ENCODE measurements around the gene BMP6. TPM values are rescaled to one million over a fixed set of nuclear protein-coding genes. Genes with fewer than 3 reads are reported as not detected.

Gene BMP6
- total RNA-seq, 1 experiment from 2014 or later = 0.15 TPM

- ATAC-seq (no peak), DNase-seq (no peak)
- intact Hi-C loops (cut with micrococcal nuclease) = no loop called here
- Histone ChIP-seq H3K9me3 (ENCODE audit: low read length) (no peaks in the 10 kb centered on the region), H4K20me1 (ENCODE audit: low read length) (no peaks in the 10 kb centered on the region), H3K27me3 (ENCODE audit: low read length) (peaks cover 5% of the 10 kb centered on the region; the same call in 1 of the 2 replicates), H3K9me2 (replicated peaks; ENCODE audit: low read length) (no peaks in the 10 kb centered on the region), H3K79me2 (ENCODE audit: low read length) (no peaks in the 10 kb centered on the region), H3K27ac (ENCODE audit: low read length) (no peak overlapping the region), H2AFZ (ENCODE audit: low read length) (no peak overlapping the region), H3F3A (ENCODE audit: low read length, unreplicated experiment) (no peaks in the 10 kb centered on the region), H3K4me3 (ENCODE audit: low read length) (no peak overlapping the region), H3K4me1 (ENCODE audit: insufficient read depth, low read length) (no peaks in the 10 kb centered on the region), H3K36me3 (ENCODE audit: low read depth, low read length) (no peaks in the 10 kb centered on the region), H3K4me2 (ENCODE audit: low read length) (no peak overlapping the region), H3K9ac (ENCODE audit: low read length) (no peak overlapping the region)
- no TSS peak for BruUV-seq (replicated peaks)
- TF ChIP-seq, protein P1, sequence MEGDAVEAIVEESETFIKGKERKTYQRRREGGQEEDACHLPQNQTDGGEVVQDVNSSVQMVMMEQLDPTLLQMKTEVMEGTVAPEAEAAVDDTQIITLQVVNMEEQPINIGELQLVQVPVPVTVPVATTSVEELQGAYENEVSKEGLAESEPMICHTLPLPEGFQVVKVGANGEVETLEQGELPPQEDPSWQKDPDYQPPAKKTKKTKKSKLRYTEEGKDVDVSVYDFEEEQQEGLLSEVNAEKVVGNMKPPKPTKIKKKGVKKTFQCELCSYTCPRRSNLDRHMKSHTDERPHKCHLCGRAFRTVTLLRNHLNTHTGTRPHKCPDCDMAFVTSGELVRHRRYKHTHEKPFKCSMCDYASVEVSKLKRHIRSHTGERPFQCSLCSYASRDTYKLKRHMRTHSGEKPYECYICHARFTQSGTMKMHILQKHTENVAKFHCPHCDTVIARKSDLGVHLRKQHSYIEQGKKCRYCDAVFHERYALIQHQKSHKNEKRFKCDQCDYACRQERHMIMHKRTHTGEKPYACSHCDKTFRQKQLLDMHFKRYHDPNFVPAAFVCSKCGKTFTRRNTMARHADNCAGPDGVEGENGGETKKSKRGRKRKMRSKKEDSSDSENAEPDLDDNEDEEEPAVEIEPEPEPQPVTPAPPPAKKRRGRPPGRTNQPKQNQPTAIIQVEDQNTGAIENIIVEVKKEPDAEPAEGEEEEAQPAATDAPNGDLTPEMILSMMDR (conservative IDR thresholded peaks at IDR 0.05; ENCODE audit: low read depth, low read length) = no peak
- TF ChIP-seq EZH2 (IDR thresholded peaks at IDR 0.05; ENCODE audit: low read length, unreplicated experiment) (no peak), EZH2phosphoT487 (IDR thresholded peaks at IDR 0.05; ENCODE audit: borderline replicate concordance, low read length) (no peak)
- ChIA-PET CTCF (no interaction called here), POLR2A (ENCODE audit: unreplicated experiment) (no interaction called here)
Measured at GRCh38 chr6:7832904-7833750, 107.2 kb downstream of the BMP6 start.

- no peak overlapping the region for H3K4me3 ChIP-seq (ENCODE audit: low read length)
- no peak overlapping the region for H3K9ac ChIP-seq (ENCODE audit: low read length)
- H2AFZ ChIP-seq (ENCODE audit: low read length) = no peak overlapping the region
- peaks cover 5% of the 10 kb centered on the region; the same call in 1 of the 2 replicates for H3K27me3 ChIP-seq (ENCODE audit: low read length)
- POLR2A ChIA-PET (ENCODE audit: unreplicated experiment) = no interaction called here
- DNase-seq (no peak), ATAC-seq (no peak)
- no peaks in the 10 kb centered on the region for H3F3A ChIP-seq (ENCODE audit: low read length, unreplicated experiment)
- H3K27ac ChIP-seq (ENCODE audit: low read length) = no peak overlapping the region
- H3K36me3 ChIP-seq (ENCODE audit: low read depth, low read length) = no peaks in the 10 kb centered on the region
- intact Hi-C loops (cut with micrococcal nuclease) = no loop called here
- H3K9me3 ChIP-seq (ENCODE audit: low read length) = no peaks in the 10 kb centered on the region
- H3K9me2 ChIP-seq (replicated peaks; ENCODE audit: low read length) = no peaks in the 10 kb centered on the region
- H3K4me1 ChIP-seq (ENCODE audit: insufficient read depth, low read length) = no peaks in the 10 kb centered on the region
- TF ChIP-seq EZH2phosphoT487 (IDR thresholded peaks at IDR 0.05; ENCODE audit: borderline replicate concordance, low read length) = no peak
- TF ChIP-seq, protein P1 (conservative IDR thresholded peaks at IDR 0.05; ENCODE audit: low read depth, low read length) = no peak
- no peak for TF ChIP-seq EZH2 (IDR thresholded peaks at IDR 0.05; ENCODE audit: low read length, unreplicated experiment)
- no peak overlapping the region for H3K4me2 ChIP-seq (ENCODE audit: low read length)
- H3K79me2 ChIP-seq (ENCODE audit: low read length) = no peaks in the 10 kb centered on the region
- CTCF ChIA-PET = no interaction called here
- BruUV-seq (replicated peaks) = no TSS peak
- no peaks in the 10 kb centered on the region for H4K20me1 ChIP-seq (ENCODE audit: low read length)
Measured at GRCh38 chr6:7833751-7834070, 107.8 kb downstream of the BMP6 start.

DNA sequence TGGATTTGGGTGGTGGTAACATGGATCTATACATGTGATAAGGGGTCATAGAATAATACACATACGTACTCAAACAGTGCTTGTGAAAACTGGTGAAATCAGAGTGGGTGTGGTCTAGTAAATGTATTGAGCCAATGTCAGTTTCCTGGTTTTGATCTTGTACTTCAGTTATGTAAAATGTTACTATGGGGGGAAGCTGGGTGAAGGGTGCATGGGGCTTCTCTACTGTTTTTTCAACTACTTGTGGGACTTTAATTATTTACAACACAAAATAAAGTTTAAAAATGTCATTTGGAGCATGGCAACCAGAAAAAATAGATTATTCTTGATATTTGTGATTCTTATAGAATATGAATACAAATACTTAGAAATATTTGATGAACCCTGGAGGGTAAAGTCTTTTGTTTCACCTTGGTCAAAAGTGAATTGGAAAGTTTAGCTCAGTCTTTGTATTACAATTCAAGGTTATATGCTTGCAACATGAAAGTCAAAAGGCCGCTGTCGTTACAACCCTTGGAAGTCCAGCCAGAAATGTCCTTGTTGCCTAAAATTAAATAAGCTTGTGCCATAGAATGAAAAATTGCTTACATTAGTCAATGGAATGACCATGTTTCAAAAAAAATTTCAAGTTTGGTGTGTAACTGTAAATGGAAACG lies 110.6 kb downstream of the BMP6 start:
- no TSS peak for BruUV-seq (replicated peaks)
- ChIA-PET CTCF (no interaction called here), POLR2A (ENCODE audit: unreplicated experiment) (no interaction called here)
- Histone ChIP-seq H3K9ac (ENCODE audit: low read length) (no peak overlapping the region), H3K27ac (ENCODE audit: low read length) (no peak overlapping the region), H3K4me3 (ENCODE audit: low read length) (no peak overlapping the region), H3K4me1 (ENCODE audit: insufficient read depth, low read length) (no peaks in the 10 kb centered on the region), H3K79me2 (ENCODE audit: low read length) (no peaks in the 10 kb centered on the region), H3K9me3 (ENCODE audit: low read length) (no peaks in the 10 kb centered on the region), H2AFZ (ENCODE audit: low read length) (no peak overlapping the region), H4K20me1 (ENCODE audit: low read length) (no peaks in the 10 kb centered on the region), H3F3A (ENCODE audit: low read length, unreplicated experiment) (no peaks in the 10 kb centered on the region), H3K4me2 (ENCODE audit: low read length) (no peak overlapping the region), H3K27me3 (ENCODE audit: low read length) (no peaks in the 10 kb centered on the region), H3K36me3 (ENCODE audit: low read depth, low read length) (no peaks in the 10 kb centered on the region), H3K9me2 (replicated peaks; ENCODE audit: low read length) (no peaks in the 10 kb centered on the region)
- no peak for DNase-seq
- ATAC-seq = no peak
- intact Hi-C loops (cut with micrococcal nuclease) = no loop called here
- no peak for TF ChIP-seq EZH2phosphoT487 (IDR thresholded peaks at IDR 0.05; ENCODE audit: borderline replicate concordance, low read length)
- no peak for TF ChIP-seq EZH2 (IDR thresholded peaks at IDR 0.05; ENCODE audit: low read length, unreplicated experiment)
- TF ChIP-seq, protein P1 (conservative IDR thresholded peaks at IDR 0.05; ENCODE audit: low read depth, low read length) = no peak

All from PC-3 (cell line).